K562 (cell line): Measurements from ENCODE around the gene SLC4A1. TPM values are rescaled to one million over a fixed set of nuclear protein-coding genes. Genes with fewer than 3 reads are reported as not detected.

ENCODE experiments used
- ATAC-seq: fragments of 200-7000 bp; cut with Tn5 transposase; 3 replicates; pipeline ENCODE4 v1.9.1; 2020; ENCODE audit warnings: moderate library complexity
- BruUV-seq: library from RNA; stranded (reverse); fragments of 400-500 nt; replicated peaks from 2 replicates; lab custom pipeline; 2021; lab: Mats Ljungman, UMichigan
- CTCF ChIA-PET: fragments of 300-600 bp; formaldehyde crosslinking; extraction: SDS; loops from one replicate; lab custom pipeline; 2021; ENCODE audit warnings: low intra/inter-chr PET ratio; lab: Yijun Ruan, JAX
- POLR2A ChIA-PET: fragments of 300-600, 350-650 bp; sonication (Branson Sonifier 250); formaldehyde crosslinking; extraction: SDS; loops from one replicate; lab custom pipeline; 2021; ENCODE audit warnings: antibody characterized with exemption, inconsistent platforms; lab: Yijun Ruan, JAX
- DNase-seq, 4 experiments: peaks; one replicate each; pipeline versions ENCODE4 v3.0.0 to v3.0.0-alpha.2; 2011 to 2018; ENCODE audit warnings: low spot score in 3 of 4, mixed read lengths in 3 of 4; ENCODE audit errors: extremely low read depth in 1 of 4
- FAIRE-seq: peaks from 2 replicates; lab custom pipeline; 2011; peaks lifted over from hg19 to GRCh38; lab: Jason Lieb, UNC
- H2AFZ ChIP-seq: 2 replicates; pipeline ENCODE4 v1.6.0; 2011; ENCODE audit warnings: low read depth, low read length, control low read depth, inconsistent platforms
- H3K27ac ChIP-seq: fragments of 200-600 bp; 3 replicates; pipeline ENCODE4 v1.8.0; 2011; ENCODE audit warnings: low read depth, mild to moderate bottlenecking, control low read depth, inconsistent platforms, low read length, moderate library complexity, mixed read lengths; ENCODE audit errors: extremely low read depth
- H3K27me3 ChIP-seq, 2 experiments: fragments of 300-600 bp in 1 of 2; 2 replicates in 1 of 2; 3 replicates in 1 of 2; pipeline versions ENCODE4 v1.6.0 to v1.8.0; 2011; ENCODE audit warnings: inconsistent platforms in 2 of 2, low read length in 2 of 2, mild to moderate bottlenecking in 1 of 2, mixed read lengths in 1 of 2, moderate library complexity in 1 of 2; ENCODE audit not compliant: control insufficient read depth in 2 of 2, insufficient read depth in 2 of 2
- H3K36me3 ChIP-seq: fragments of 300-600 bp; 3 replicates; pipeline ENCODE4 v1.8.0; 2011; ENCODE audit warnings: mild to moderate bottlenecking, low read length, inconsistent platforms; ENCODE audit not compliant: control insufficient read depth, insufficient read depth
- H3K4me1 ChIP-seq, 2 experiments: fragments of 200-600 bp in 1 of 2; replicated peaks in 1 of 2; 2 replicates in 1 of 2; 3 replicates in 1 of 2; pipeline versions ENCODE4 v1.5.1 to v1.8.0; 2011; ENCODE audit warnings: inconsistent platforms in 2 of 2, low read length in 2 of 2, mild to moderate bottlenecking in 1 of 2, mixed read lengths in 1 of 2, moderate library complexity in 1 of 2; ENCODE audit not compliant: control insufficient read depth in 2 of 2, insufficient read depth in 2 of 2
- H3K4me2 ChIP-seq: 2 replicates; pipeline ENCODE4 v1.6.1; 2011; ENCODE audit warnings: low read length, control low read depth, inconsistent platforms, mixed read lengths; ENCODE audit not compliant: insufficient read depth
- H3K4me3 ChIP-seq: fragments of 200-600 bp; sonication (generic), shearing (Covaris generic); 2 replicates; pipeline ENCODE4 v1.5.1; 2016; ENCODE audit warnings: control low read depth, inconsistent platforms
- H3K79me2 ChIP-seq: fragments of 200-600 bp; 3 replicates; pipeline ENCODE4 v1.8.0; 2011; ENCODE audit warnings: low read length, inconsistent platforms; ENCODE audit not compliant: control insufficient read depth, insufficient read depth
- H3K9ac ChIP-seq, 2 experiments: 2 replicates each; pipeline versions ENCODE4 v1.6.0 to v1.6.1; 2011; ENCODE audit warnings: low read depth in 2 of 2, low read length in 2 of 2, control low read depth in 1 of 2, inconsistent platforms in 1 of 2, mild to moderate bottlenecking in 1 of 2, mixed read lengths in 1 of 2; ENCODE audit not compliant: insufficient read depth in 1 of 2
- H3K9me1 ChIP-seq: one replicate; pipeline ENCODE4 v1.6.0; 2011; ENCODE audit warnings: inconsistent platforms, mild to moderate bottlenecking, low read length, moderate library complexity; ENCODE audit not compliant: control insufficient read depth, insufficient read depth
- H3K9me3 ChIP-seq: replicated peaks from 2 replicates; pipeline ENCODE4 v1.5.1; 2011; ENCODE audit warnings: low read depth, low read length, inconsistent platforms; ENCODE audit not compliant: control insufficient read depth, insufficient read depth
- H4K20me1 ChIP-seq: replicated peaks from 2 replicates; pipeline ENCODE4 v1.6.1; 2011; ENCODE audit warnings: low read length, inconsistent platforms, mixed read lengths; ENCODE audit not compliant: control insufficient read depth, insufficient read depth
- CBFA2T3 ChIP-seq: fragments of 450-650 bp; IDR thresholded peaks from 2 replicates; pipeline ENCODE4 v1.6.1; 2017
- CBX8 ChIP-seq: fragments of 200-600 bp; sonication (generic); IDR thresholded peaks from 2 replicates; pipeline ENCODE4 v1.6.1; 2012; ENCODE audit warnings: borderline replicate concordance, mixed run types, low read depth, mild to moderate bottlenecking, moderate library complexity, mixed read lengths, low read length, control low read depth, inconsistent platforms; ENCODE audit not compliant: poor library complexity, severe bottlenecking; ENCODE audit errors: extremely low read depth
- EHMT2 ChIP-seq: fragments of 450-650 bp; IDR thresholded peaks from 2 replicates; pipeline ENCODE4 v1.6.1; 2018; ENCODE audit warnings: antibody characterized with exemption
- FOS ChIP-seq: IDR thresholded peaks from 3 replicates; pipeline ENCODE4 v1.6.1; 2011; ENCODE audit not compliant: insufficient read length; ENCODE audit errors: extremely low read depth
- LARP7 ChIP-seq: fragments of 450-650 bp; IDR thresholded peaks from 2 replicates; pipeline ENCODE4 v1.6.1; 2016
- SETDB1 ChIP-seq: IDR thresholded peaks from one replicate; pipeline ENCODE4 v1.6.1; 2012; ENCODE audit warnings: low read length, control low read depth, inconsistent platforms
- SIX5 ChIP-seq, 2 experiments: IDR thresholded peaks; 2 replicates each; pipeline ENCODE4 v1.6.1; 2011; ENCODE audit warnings: low read length in 2 of 2, borderline replicate concordance in 1 of 2, low read depth in 1 of 2, mild to moderate bottlenecking in 1 of 2, moderate library complexity in 1 of 2; ENCODE audit not compliant: insufficient read depth in 1 of 2
- SREBF1 ChIP-seq: fragments of 150-350 bp; IDR thresholded peaks from 2 replicates; pipeline ENCODE4 v1.6.1; 2014; ENCODE audit warnings: antibody characterized with exemption, low read depth, low read length, borderline replicate concordance
- ZBTB2 ChIP-seq: fragments of 450-650 bp; IDR thresholded peaks from 2 replicates; pipeline ENCODE4 v1.6.1; 2016; ENCODE audit warnings: antibody characterized with exemption
- ZNF224 ChIP-seq: sonication (generic); formaldehyde crosslinking; IDR thresholded peaks from 2 replicates; pipeline ENCODE4 v1.8.0; 2022; ENCODE audit warnings: mild to moderate bottlenecking, missing genetic modification reagents
- ZNF318 ChIP-seq, 2 experiments: fragments of 450-650 bp; IDR thresholded peaks; 2 replicates each; pipeline ENCODE4 v1.6.1; 2016; ENCODE audit warnings: mild to moderate bottlenecking in 2 of 2, borderline replicate concordance in 1 of 2, low read depth in 1 of 2, moderate library complexity in 1 of 2
- ZNF347 ChIP-seq: fragments of 450-650 bp; formaldehyde crosslinking; IDR thresholded peaks from 2 replicates; pipeline ENCODE4 v1.4.0; 2020; ENCODE audit warnings: low read depth, mild to moderate bottlenecking, moderate library complexity
- WGBS: fragments of 100-300 bp; shearing (Covaris generic); methylation state at CpG from one replicate; pipeline ENCODE4 v1.1.6; 2016; ENCODE audit warnings: low coverage, mixed read lengths; ENCODE audit not compliant: insufficient coverage; ENCODE audit errors: missing lambda C conversion rate; 5-methylcytosine and 5-hydroxymethylcytosine counted together
- in situ Hi-C: fragments of 300-500 bp; cut with MboI; formaldehyde crosslinking; loops from 4 replicates; pipeline ENCODE4 v1.15.0; 2018; ENCODE audit warnings: inconsistent platforms, mixed read lengths
- intact Hi-C: fragments of 100-400 bp; cut with micrococcal nuclease; formaldehyde crosslinking; loops from 2 replicates; pipeline ENCODE4 v1.14.2; 2022
- polyA plus RNA-seq, 8 experiments: library from polyadenylated mRNA; depleted of rRNA in 4 of 8; stranded (reverse) in 5 of 8; unstranded in 3 of 8; fragments of >200 nt; fragmentation: Nextera tagmentation in 2 of 8; fragmentation: Illumina TruSeq in 1 of 8; extraction: Ambion mirVana in 2 of 8; extraction: Trizol in 1 of 8; gene quantifications; 2 replicates each; pipeline versions ENCODE4 v1.2.1 to v1.2.3, GENCODE V29; 2011 to 2014; ENCODE audit warnings: inconsistent platforms in 1 of 8, missing spikeins in 1 of 8
- total RNA-seq, 7 experiments: library from RNA; depleted of rRNA in 6 of 7; stranded (reverse); fragments of >200 nt in 6 of 7; fragmentation: Illumina TruSeq in 2 of 7; extraction: Trizol in 2 of 7; gene quantifications; 2 replicates each; pipeline versions ENCODE4 v1.2.1 to v1.2.3, GENCODE V29; 2011 to 2021; ENCODE audit warnings: low replicate concordance in 1 of 7

SLC4A1 gene
- total and polyA plus RNA-seq, 9 of the 15 experiments (the other 6 are each of a cell fraction or from before 2014, with no cell fraction given), result 0.14 to 1.00 (median 0.53) TPM

- TF ChIP-seq SIX5 (IDR thresholded peaks at IDR 0.05; ENCODE audit: borderline replicate concordance in 1 of 2, insufficient read depth in 1 of 2, low read depth in 1 of 2, low read length in 2 of 2), result no peak
- TF ChIP-seq ZNF224 (CRISPR knock-in tag), result no peak
- TF ChIP-seq ZNF347, result no peak
- TF ChIP-seq FOS, result no peak
- TF ChIP-seq EHMT2, result no peak
- TF ChIP-seq SREBF1, result no peak
- no peak for TF ChIP-seq CBX8
Observed at GRCh38 chr17:44256671-44257070, 11.3 kb downstream of the SLC4A1 start (continued).

- Histone ChIP-seq H2AFZ (no peak overlapping the region), H3K9me1 (no peaks in the 10 kb centered on the region), H3K36me3 (no peaks in the 10 kb centered on the region), H3K27ac (no peak overlapping the region), H3K27me3 (peaks cover 13 to 27% of the 10 kb centered on the region in 2 experiments; a peak in 4 of 5 replicates), H3K9me3 (no peaks in the 10 kb centered on the region), H4K20me1 (peaks cover 9% of the 10 kb centered on the region; the same call in 1 of the 2 replicates), H3K4me2 (no peak overlapping the region), H3K4me1 (peaks cover 8 to 48% of the 10 kb centered on the region in 2 experiments; a peak in 4 of 5 replicates), H3K79me2 (no peaks in the 10 kb centered on the region), H3K4me3 (no peak overlapping the region), H3K9ac (no peak overlapping the region)
- POLR2A ChIA-PET, result interaction anchor here (0.6 kb wide), 1 partner anchor 16 kb away, joined by 4 read pairs; no protein-coding TSS in a partner anchor
- in situ Hi-C loops (no loop called here), intact Hi-C loops (no loop called here)
- 0% methylated on average over 2 of the region's 2 CpGs for WGBS
- DNase-seq (no peak), FAIRE-seq (no peak), ATAC-seq (no peak)
- CTCF ChIA-PET, result no interaction called here
- no TSS peak for BruUV-seq
- no peak for TF ChIP-seq SETDB1
- TF ChIP-seq CBFA2T3, result 0 out of 2 replicates have a peak, but pooled peaks have one; percentile 4
- TF ChIP-seq EHMT2, result peak; percentile 74
- TF ChIP-seq ZBTB2, result 0 out of 2 replicates have a peak, but pooled peaks have one; percentile 29
- TF ChIP-seq ZNF318 (IDR thresholded peaks at IDR 0.05; ENCODE audit: borderline replicate concordance in 1 of 2, low read depth in 1 of 2), result no peak
- TF ChIP-seq LARP7, result 0 out of 2 replicates have a peak, but pooled peaks have one; percentile 36
Observed at GRCh38 chr17:44255915-44256314, 12.0 kb downstream of the SLC4A1 start.
